ENCODE results near the gene SLC30A5.
"Not testable (repeated sequence)": the region's sequence is repeated elsewhere in the genome, so short reads cannot be mapped to it uniquely, and the experiment has no call there.

SLC30A5 gene

DNA sequence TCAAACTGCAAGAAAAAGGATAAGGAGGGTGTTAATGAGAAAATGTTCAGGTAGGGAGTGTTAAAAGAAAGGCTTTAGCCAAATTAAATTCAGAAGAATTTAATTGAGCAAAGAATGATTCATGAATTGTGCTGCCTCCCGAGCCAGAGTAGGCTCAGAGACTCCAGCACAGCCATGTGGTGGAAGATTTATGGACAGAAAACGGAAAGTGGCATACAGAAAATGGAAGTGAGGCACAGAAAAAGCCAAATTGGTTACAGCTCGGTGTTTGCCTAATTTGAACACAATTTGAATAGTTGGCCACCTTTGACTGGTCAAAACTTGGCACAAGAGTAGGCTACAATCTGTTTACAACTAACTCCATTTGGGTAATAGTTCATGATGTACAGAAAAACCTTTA, 9.6 kb upstream of the SLC30A5 start:
- in situ Hi-C loops (cut with MboI; ENCODE audit: low pct_unique_long_range_greater_than_20kb, low sequenced_read_pairs, unreplicated experiment) = loop anchor here (25.0 kb wide), 1 partner anchor 278 kb away; the partner anchor contains the start of genes AK6, RAD17 and TAF9
- TF ChIP-seq, protein P1, sequence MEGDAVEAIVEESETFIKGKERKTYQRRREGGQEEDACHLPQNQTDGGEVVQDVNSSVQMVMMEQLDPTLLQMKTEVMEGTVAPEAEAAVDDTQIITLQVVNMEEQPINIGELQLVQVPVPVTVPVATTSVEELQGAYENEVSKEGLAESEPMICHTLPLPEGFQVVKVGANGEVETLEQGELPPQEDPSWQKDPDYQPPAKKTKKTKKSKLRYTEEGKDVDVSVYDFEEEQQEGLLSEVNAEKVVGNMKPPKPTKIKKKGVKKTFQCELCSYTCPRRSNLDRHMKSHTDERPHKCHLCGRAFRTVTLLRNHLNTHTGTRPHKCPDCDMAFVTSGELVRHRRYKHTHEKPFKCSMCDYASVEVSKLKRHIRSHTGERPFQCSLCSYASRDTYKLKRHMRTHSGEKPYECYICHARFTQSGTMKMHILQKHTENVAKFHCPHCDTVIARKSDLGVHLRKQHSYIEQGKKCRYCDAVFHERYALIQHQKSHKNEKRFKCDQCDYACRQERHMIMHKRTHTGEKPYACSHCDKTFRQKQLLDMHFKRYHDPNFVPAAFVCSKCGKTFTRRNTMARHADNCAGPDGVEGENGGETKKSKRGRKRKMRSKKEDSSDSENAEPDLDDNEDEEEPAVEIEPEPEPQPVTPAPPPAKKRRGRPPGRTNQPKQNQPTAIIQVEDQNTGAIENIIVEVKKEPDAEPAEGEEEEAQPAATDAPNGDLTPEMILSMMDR (IDR thresholded peaks at IDR 0.05; ENCODE audit: extremely low read depth, insufficient read depth, missing control alignments) = no peak
- no peak for DNase-seq (ENCODE audit: low spot score)

GRCh38 chr5:69084903-69085302, 8.9 kb upstream of the SLC30A5 start:
- no peak for DNase-seq (ENCODE audit: low spot score)
- in situ Hi-C loops (cut with MboI; ENCODE audit: low pct_unique_long_range_greater_than_20kb, low sequenced_read_pairs, unreplicated experiment) = loop anchor here (25.0 kb wide), 1 partner anchor 277 kb away; the partner anchor contains the start of genes AK6, RAD17 and TAF9
- TF ChIP-seq, protein P1 (IDR thresholded peaks at IDR 0.05; ENCODE audit: extremely low read depth, insufficient read depth, missing control alignments) = no peak

DNA sequence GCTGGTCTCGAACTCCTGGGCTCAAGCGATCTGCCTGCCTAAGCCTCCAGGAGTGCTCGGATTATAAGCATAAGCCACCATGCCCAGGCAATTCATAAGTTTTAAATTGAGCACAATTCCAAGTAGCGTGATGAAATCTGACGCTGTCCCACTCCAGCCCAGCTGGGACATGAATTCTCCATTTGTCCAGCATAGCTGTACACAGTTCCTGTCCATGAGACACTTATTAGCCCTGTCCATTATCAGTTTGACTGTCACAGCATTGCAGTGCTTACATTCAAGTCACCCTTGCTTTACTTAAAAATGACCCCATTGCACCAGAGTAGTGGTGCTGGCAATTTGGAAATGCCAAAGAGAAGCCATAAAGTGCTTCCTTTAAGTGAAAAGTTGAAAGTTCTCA, 7.6 kb upstream of the SLC30A5 start:
- TF ChIP-seq, protein P1 (IDR thresholded peaks at IDR 0.05; ENCODE audit: extremely low read depth, insufficient read depth, missing control alignments) = no peak
- in situ Hi-C loops (cut with MboI; ENCODE audit: low pct_unique_long_range_greater_than_20kb, low sequenced_read_pairs, unreplicated experiment) = loop anchor here (25.0 kb wide), 1 partner anchor 276 kb away; the partner anchor contains the start of genes AK6, RAD17 and TAF9
- DNase-seq (ENCODE audit: low spot score) = no peak

DNA sequence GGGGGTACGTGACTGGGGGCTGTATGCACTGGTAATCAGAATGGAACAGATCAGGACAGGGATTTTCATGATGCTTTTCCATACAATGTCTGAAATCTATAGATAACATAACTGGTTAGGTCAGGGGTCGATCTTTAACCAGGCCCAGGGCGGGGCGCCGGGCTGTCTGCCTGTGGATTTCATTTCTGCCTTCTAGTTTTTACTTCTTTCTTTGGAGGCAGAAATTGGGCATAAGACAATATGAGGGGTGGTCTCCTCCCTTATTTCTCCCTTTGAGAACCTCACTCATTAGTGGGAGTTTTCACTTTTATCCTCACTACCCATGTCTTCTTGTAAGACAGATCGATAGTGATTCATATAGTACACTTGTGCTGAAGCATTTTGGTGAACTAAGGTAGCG, 5.8 kb upstream of the SLC30A5 start:
- in situ Hi-C loops (cut with MboI; ENCODE audit: low pct_unique_long_range_greater_than_20kb, low sequenced_read_pairs, unreplicated experiment) = loop anchor here (25.0 kb wide), 1 partner anchor 274 kb away; the partner anchor contains the start of genes AK6, RAD17 and TAF9
- DNase-seq (ENCODE audit: low spot score) = not testable (repeated sequence)

- DNase-seq (ENCODE audit: low spot score) = no peak
- TF ChIP-seq, protein P1 (IDR thresholded peaks at IDR 0.05; ENCODE audit: extremely low read depth, insufficient read depth, missing control alignments) = no peak
Observed at GRCh38 chr5:69090158-69090557, 3.7 kb upstream of the SLC30A5 start.

DNA sequence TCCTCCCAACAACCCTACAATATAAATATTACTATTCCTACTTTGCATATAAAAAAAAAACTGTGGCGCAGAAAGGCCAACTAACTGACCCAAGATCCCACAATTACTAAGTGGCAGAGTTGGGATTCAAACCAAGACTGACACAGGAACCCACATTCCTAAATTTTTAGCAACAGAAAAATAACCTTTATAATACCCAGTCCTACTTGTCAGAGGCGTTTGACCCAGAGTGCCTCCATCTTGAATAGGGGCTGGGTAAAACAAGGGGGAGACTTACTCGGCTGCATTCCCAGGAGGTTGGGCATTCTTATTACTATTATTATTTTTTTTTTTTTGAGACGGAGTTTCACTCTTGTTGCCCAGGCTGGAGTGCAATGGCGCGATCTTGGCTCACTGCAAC, 2.0 kb upstream of the SLC30A5 start:
- in situ Hi-C loops (cut with MboI; ENCODE audit: low pct_unique_long_range_greater_than_20kb, low sequenced_read_pairs, unreplicated experiment) = loop anchor here (25.0 kb wide), 1 partner anchor 271 kb away; the partner anchor contains the start of genes AK6, RAD17 and TAF9
- no peak for DNase-seq (ENCODE audit: low spot score)
- TF ChIP-seq, protein P1 (IDR thresholded peaks at IDR 0.05; ENCODE audit: extremely low read depth, insufficient read depth, missing control alignments) = no peak

More at GRCh38 chr5:69090158-69090557, 3.7 kb upstream of the SLC30A5 start:
- in situ Hi-C loops (cut with MboI; ENCODE audit: low pct_unique_long_range_greater_than_20kb, low sequenced_read_pairs, unreplicated experiment) = loop anchor here (25.0 kb wide), 1 partner anchor 272 kb away; the partner anchor contains the start of genes AK6, RAD17 and TAF9

DNA sequence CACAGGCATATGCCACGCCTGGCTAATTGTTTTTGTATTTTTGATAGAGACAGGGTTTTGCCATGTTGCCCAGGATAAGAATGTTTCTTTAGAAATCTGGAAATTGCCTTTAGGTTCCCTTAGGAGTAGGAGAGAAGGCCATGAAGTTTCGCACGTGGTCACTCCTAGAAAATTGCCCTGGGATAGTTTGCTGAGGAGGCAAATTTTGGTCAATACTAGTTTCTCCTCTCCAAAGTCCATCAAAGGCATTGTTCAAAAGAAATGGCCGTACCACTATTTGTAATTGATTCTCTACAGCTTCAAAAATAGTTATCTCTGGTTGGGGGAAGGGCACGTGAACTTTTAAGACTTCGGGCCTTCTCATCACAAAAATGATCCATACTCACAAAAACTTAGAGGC, 845 bp upstream of the SLC30A5 start:
- TF ChIP-seq, protein P1 (IDR thresholded peaks at IDR 0.05; ENCODE audit: extremely low read depth, insufficient read depth, missing control alignments) = no peak
- in situ Hi-C loops (cut with MboI; ENCODE audit: low pct_unique_long_range_greater_than_20kb, low sequenced_read_pairs, unreplicated experiment) = loop anchor here (25.0 kb wide), 1 partner anchor 269 kb away; the partner anchor contains the start of genes AK6, RAD17 and TAF9
- DNase-seq (ENCODE audit: low spot score) = no peak
